ENCODE results near the gene NUDT16L1.

The NUDT16L1 gene

DNA sequence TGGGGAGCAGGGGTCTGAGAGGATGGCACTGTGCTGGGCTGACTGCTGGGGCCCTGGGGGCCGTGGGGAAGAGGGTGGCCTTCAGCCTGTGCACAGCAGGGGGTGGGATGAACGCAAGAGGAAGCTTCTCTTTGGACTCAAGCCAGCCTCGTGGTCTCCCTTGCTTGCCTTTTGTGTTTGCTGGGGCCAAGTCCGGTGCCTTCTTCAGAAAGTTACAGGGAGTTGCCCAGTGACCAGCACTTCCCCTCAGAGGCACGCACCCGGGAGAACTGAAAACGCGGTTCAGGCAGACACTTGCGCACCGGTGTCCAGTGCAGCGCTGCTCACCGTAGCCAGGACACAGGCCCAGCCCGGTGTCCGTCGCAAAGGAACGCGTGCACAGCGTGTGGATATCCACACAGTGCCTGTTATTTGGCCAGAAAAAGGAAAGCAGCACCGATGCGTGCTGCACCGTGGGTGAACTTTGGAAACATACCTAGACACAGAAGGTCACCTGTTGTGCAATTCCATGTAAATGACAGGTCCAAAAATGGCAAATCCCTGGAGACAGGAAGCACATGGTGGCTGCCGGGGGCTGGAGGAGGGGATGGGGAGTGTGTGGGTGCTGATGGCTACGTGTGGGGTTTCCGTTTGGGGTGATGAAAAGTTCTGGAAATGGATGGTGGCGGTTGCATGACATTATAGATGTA, 29.4 kb upstream of the NUDT16L1 start:
- peak in 28 of 56 donors; percentile 17 to 75 (median 34) for DNase-seq

DNA sequence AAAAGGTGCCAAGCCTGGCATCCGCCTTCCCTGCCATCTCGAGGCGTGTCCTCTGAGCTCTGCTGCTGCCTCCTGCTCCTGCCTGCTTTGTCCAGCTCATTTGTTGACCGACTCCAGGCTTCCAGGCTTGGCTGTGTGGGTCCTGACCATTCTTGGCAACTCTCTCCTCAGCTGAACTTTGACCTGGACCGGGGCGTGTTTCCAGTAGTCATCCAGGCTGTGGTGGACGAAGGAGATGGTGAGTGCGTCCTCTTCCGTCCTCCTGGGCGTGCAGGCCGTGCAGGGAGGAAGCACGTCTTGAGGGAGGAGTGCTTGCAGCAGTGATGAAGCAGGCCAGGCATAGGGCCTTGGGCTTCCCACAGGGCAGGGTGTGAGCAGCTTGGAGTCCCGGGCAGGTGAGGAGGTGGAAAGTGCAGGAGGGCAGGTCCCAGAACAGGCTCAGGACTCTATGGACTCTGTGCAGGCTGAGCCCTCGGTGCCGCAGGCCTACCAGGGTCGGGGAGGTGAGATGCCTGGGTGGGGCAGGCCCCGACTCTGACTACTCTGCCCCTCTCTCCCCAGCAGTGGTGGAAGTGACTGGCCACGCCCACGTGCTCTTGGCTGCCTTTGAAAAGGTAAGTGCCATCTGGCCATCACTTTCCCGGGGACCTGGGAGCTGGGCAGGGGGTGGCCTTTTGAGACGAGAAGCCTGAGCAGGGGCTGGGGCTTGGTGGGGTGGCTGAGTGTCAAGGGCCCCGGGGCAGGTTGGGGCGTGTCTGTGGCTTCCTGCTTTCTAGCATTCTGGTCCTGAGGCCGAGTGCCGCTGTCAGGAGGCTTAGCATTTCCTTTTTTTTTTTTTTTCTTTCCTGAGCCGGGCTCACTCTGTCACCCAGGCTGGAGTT, 28.6 kb upstream of the NUDT16L1 start:
- DNase-seq: no peak

DNA sequence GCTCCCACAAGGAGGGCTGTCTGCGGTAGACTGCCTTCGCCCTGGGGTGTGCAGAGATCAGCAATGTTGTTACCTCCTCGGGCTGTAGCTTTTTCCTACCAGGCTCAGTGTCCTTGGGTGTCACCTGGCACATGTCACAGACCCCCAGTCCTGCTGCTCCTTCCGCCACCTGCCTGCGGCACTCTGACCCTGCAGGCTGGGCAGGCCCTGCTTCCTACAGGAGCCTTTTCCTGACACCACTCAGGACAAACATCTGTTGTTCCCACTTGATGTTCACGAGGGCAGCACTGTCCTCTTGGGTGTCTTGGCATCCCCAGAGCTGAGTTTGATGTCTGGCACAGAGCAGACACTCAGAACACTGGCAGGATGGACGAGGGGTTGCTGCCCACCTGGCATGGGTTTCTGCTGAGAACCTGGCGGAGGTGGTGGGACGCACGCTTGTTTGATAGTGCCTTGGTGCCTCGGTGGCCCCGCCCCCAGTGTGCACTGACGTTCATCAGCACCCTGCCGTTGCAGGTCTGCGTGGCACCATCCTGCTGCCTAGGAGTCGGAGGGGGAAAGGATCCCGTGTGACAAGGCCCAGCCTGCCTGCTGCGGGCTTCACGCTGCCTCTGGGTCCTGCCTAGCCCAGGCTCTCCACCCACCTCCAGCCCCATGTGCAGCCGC, 26.7 kb upstream of the NUDT16L1 start:
- DNase-seq: no peak

DNA sequence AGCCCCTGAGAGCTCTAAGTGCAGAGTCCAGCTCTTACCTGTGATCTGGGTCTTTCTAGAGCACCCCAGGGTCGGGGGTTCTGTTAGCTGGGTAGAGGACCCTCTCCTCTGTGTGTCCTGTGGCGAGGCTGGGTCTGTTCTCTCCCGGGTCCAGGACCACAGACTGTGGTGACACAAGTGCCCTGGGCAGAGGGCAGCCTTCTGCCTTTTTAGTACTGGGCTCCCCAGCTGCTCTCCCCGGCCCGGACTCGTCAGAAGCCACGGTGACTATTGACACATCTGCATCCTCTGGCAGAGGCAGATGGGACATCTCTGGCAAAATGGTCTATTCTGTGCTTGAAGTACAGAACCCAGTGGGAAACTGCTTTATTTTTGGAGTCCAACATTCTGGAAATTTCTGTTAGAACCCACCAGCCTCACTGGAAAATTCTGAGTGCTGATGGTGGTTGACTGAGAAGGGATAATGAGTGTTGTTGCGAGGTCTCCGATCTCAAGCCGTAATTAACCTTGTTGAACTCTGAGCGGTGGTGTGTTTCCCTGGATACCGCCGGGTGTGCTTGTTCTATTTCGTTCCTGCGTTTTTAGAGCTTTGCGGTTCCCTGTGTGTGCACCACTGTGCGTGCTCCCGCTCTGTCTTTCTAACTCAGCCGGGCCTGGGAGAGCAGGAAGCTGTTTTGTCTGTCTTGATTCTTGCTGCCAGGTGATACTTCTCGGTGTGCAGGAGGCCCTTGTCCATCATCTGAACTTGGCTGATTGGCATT, 26.0 kb upstream of the NUDT16L1 start:
- no peak for DNase-seq

DNA sequence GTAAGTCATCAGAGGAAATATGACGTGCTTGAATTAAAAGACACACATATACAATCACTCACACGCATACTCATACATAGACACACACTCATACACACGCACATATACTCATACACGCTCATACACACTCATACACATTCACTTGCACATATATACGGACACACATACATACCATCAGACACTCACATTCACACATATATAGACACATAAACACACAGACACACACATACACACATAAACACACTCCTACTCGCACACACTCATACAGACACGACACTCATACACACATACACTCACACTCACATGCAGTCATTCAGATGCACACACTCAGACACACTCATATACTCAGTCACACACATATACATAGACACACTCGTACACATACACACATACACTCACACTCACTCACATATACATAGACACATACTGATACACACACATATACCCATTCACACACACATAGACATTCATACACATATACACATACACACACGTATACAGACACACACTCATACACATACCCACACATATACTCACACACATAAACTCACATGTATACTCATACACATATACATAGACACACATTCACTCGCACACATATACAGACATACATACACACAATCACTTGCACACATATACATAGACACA, 24.9 kb upstream of the NUDT16L1 start:
- DNase-seq: no peak

DNA sequence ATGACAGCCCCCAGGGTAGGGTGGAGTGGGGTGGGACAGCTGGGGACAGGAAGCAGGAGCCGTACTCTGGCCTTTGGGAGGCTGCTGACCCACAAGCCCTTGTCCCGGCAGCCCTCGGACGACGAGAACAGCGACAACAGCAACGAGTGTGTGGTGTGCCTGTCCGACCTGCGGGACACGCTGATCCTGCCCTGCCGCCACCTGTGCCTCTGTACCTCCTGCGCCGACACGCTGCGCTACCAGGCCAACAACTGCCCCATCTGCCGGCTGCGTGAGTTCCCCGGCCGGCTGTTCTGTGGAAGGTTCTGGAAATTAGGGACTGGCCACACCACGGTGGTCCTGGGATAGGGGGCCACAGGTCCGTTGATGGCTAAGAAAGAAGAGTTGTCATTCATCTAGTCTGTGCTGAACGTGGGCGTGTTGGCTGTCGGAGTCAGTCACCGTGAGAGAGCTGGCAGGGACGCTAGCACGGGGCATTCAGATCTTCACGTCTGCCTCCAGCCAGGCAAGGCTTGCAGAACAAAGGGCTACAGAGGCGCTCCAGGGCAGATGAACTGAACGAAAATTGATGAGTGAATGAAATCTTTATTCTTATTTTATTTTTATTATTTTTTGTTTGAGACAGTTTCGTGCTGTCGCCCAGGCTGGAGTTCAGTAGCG, 19.8 kb upstream of the NUDT16L1 start:
- DNase-seq: peak in 26 of 56 donors; percentile 8 to 72 (median 32)

DNA sequence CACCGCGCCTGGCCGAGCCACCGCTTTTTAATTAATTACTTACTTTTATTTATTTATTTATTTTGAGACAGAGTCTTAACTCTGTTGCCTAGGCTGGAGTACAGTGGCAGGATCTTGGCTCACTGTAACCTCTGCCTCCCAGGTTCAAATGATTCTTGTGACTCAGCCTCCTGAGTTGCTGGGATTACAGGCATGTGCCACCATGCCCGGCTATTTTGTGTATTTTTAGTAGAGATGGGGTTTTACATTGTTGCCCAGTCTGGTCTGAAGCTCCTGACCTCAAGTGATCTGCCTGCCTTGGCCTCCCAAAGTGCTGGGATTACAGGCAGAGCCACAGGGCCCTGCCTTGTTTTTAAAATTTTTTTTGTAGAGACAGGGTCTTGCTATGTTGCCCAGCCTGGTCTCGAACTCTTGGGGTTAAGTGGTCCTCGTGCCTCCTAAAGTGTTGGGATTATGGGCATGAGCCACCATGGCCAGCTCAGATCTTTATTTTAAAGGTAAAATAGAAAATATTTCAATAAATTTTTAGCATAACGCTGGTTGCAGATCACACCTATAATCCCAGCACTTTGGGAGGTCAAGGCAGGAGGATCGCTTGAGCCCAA, 18.3 kb upstream of the NUDT16L1 start:
- DNase-seq: no peak

DNA sequence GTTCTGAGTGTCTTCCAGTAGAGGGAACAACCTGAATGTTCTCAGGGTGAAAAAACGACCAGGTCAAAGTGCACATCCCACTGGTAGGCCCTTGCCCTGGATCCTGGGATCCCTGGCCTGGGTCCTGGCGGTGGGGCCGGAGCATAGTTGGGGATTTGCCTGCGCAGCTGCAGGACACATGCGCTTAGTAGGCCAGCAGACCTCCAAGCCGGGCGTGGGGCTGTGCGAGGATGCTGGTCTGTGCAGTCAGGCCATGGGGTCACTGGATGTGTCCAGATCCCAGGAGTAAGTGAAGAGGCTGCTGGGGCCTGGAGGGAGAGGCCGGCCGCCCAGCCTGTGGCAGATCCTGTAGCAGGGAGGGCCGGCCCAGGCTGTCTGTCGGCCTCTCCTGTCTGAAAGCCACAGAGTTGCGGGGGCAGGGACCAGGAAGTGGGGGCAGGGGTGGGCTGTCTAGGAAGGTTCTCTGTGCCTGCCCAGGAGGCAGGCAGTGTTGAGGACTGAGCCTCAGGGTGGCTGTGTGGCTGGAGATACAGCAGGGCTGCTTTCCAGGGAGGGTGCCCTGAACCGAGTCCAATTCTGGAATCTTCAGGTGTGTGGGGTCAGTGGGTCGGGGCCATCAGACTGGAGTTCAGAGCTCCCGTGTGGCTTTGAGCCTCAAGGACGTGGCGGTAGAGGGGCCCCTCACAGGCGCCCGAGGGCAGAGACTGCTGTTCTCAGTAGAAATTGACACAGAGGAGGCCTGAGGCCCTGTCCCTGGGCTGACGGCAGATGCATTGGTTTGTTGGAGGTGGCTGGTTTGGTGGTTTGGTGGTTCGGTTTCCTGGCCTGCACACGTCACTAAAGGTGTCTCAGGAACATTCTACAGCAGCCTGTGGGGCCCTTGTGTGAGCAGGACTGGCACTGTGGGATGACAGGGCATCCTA, 17.2 kb upstream of the NUDT16L1 start:
- no peak for DNase-seq

DNA sequence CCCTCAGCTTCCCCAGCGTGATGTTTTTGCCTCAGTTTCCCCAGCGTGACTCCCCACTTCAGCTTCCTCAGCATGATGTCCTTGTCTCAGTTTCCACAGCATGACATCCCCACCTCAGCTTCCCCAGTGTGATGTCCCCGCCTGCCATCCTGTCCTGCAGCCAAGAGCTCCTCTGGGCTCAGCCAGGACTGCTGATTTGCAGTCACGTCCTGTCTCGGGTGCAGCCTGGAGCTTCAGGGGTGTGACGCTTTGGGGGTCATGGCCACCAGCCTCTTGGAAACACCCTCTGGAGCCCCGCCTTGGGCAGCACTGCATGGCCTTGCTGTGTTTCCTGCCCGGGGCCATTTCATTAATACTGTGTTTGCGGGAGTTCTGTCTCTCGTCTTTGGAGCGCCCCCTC, 16.5 kb upstream of the NUDT16L1 start:
- DNase-seq: peak in 1 of 56 donors; percentile 11

DNA sequence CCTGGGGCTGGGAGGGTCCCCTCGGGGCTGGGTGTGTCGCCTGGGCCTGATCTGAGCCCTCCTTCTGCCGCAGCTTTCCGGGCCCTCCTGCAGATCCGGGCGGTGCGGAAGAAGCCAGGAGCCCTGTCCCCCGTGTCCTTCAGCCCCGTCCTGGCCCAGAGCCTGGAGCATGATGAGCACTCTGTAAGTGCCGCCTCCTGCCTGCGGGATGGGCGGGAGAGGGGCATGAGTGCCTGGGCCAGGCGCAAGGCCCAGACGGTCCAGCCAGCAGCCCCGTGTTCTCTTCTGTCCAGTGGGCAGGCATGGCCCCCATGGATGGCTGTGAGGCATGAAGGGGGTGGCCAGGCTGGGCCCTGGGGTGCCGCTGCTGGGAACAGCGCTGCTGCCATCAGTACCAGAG, 16.0 kb upstream of the NUDT16L1 start:
- DNase-seq: peak in 22 of 56 donors; percentile 12 to 80 (median 34)

DNA sequence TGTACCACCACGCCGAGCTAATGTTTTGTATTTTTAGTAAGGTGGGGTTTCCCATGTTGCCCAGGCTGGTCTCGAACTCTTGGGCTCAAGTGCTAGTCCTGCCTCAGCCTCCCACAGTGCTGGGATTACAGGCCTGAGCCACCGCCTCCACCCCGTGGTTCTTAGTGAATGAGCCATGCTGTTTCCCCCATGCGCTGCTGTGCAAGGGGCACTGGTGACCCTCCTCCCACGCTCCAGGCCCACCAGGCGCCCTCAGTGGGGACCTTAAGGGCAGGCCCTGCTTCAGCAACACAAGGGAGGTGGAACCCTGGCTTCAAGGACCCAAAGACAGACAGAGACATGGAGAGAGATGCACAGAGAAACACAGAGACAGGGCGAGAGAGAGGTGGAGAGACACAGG, 15.4 kb upstream of the NUDT16L1 start:
- DNase-seq: no peak

DNA sequence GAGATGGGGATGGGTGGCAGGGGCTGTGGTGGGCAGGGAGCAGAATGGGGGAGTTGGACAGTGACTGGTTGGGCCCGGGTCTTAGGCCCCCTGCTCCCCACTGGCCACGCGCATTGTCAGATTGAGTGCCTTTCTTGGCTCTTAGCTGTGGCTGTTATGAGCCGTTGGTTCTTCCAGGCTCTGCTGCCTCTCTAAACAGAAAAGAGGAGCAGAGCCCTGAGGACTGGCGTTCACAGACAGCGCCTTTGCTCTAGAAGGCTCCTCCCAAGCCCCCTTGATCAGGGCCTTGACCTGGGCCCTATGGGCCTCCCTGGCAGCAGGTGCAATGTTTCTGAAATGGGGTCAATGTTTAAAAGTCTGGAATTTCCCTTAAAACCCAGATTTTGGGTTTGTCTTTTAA, 14.8 kb upstream of the NUDT16L1 start:
- DNase-seq: no peak

DNA sequence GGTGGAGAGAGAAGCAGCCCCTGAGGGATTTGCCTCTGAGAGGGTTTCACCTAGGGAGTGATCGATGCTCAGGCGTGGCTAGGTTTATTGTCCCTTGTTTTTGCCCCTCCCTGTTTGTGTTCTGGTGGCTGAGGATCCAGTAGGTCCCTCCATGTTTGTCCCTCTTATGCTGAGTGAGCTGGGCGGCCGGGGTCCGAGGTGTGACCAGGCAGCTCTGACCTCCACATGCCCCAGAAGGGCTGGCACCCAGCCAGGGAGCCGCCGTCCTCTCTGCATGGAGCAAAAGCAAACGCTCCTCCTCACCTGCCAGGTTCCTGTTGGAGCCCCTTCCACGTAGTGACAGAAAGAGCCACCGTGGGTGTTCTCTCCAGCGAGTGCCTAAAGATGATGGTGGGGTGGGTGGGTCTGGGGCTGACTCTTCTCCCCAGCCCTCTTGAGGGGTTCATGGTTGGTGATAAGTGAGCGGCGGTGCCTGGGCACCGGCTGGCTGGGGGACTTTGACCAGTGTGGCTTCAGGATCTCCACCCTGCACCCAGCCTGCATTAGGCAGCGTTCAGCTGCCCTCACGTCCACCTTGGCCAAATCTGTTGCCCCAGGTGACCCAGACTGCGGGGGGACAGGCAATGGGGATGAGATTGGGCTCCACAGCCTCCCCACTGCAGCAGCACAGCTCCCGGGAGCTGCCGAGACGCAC, 14.1 kb upstream of the NUDT16L1 start:
- DNase-seq: peak in 1 of 56 donors; percentile 18

DNA sequence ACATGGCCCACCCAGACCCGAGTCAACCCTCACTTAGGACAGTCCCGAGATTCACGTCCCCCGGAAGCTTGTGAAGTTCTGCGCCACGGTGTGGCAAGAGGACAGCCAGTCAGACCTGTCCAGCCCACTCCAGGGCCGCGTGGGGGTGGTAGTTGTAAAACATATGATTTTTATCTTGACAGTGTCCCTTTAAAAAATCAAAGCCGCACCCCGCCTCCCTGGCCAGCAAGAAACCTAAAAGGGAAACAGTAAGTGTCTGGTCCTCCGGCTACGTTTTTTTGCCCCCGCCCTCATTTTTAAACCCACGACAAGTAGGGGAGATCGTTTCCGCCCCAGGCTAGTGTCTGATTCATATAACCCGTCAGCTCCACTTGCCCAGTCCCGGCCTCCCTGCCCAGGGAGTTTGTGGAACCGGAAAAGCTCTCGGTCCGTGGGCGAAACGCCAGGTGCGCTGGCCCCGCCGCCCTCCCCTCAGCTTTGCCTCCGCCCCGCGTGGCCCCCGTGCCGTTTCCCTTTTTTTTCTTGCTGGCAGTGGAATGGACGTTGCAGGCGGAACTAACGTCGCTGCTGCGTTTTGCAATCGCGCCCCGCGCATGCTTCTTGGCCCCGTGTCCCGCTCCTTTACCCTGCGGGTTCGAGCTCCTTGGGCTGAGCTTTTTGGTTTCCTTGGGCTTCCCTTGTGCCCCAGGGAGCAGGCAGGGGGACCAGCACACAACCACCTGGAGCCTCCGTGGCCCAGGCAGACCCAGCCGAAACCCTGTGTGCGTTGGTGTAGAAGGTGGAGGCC, 13.3 kb upstream of the NUDT16L1 start:
- DNase-seq: peak in 28 of 56 donors; percentile 4 to 70 (median 44)

DNA sequence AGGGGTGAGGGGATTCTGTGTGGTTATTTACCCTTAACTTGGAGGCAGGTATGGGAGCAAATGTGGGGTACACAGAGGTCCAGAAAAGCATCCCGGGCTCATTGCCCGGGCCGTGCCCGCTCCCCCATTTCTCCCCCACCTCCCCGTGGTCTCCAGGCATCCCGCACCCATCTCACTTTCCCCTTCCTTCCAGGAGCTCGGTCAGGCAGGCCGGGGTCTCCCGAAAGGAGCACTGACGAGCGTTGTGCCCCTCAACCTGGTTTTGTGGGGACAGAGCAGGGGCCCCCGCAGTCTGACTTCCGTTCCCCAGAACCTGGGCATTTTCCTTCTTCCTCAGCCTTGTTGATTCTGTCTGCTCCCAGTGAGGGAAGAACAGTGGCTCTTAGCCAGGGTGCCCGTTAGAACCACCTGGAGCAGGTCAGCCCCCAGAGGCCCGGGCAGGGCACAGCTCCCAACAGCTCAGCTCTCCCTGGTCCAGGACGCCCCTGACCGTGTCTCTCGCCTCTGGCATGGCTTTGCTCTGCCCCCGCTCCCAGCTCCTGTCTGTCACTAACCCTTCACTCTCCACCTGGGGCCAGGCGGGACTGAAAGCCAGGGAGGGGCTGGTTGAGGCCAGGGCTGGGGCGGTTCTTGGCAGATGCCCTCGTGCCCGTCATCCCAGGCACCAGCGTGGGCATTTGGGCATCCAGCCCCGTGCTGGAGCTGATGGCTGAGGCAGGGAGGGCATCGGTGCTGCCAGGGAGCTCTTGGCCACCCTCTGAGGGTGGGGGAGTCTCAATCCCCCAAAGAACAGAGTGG, 12.5 kb upstream of the NUDT16L1 start:
- peak in 3 of 56 donors; percentile 16 to 48 (median 26) for DNase-seq

DNA sequence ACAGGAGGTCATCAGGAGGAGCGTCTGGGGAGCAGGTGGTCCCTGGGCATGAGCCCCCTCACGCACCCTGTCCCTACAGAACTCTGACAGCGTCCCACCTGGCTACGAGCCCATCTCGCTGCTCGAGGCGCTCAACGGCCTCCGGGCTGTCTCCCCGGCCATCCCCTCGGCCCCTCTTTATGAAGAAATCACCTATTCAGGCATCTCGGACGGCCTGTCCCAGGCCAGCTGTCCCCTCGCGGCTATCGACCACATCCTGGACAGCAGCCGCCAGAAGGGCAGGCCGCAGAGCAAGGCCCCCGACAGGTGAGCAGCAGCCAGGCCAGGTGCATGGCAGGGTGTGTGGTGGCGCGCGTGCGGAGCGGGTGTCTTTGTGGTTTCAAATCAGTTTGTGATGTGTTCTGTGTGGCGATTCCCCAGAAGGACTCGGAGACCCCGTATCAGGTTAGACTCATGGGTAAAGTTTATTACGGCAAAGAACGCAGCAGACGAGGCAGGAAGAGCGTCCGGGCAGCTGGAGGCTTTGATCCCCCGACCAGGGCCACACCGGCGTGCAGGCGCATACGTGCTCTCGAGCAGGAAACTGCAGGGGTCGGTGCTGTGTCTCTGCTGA, 11.8 kb upstream of the NUDT16L1 start:
- DNase-seq: no peak

All from amygdala (tissue), 56 donors.